Gastroesophageal sphincter (tissue), 3 donors: ENCODE results near the gene SMOC1.

Experiments used
- EP300 ChIP-seq: sonication (generic); formaldehyde crosslinking; IDR thresholded peaks from one replicate; pipeline ENCODE4 v1.6.1; 2017; ENCODE audit warnings: antibody characterized with exemption, mild to moderate bottlenecking
- POLR2A ChIP-seq, 2 donors: fragments of 450-650 bp; IDR thresholded peaks; one replicate each; pipeline ENCODE4 v1.6.1; 2017; ENCODE audit warnings: antibody characterized with exemption in 2 of 2, mild to moderate bottlenecking in 2 of 2, moderate library complexity in 1 of 2
- POLR2AphosphoS5 ChIP-seq: sonication (generic); formaldehyde crosslinking; IDR thresholded peaks from one replicate; pipeline ENCODE4 v1.6.1; 2017; ENCODE audit warnings: antibody characterized with exemption
- TF ChIP-seq, protein P1 (sequence below), 4 experiments: fragments of 200-600 bp in 2 of 4; fragments of 450-650 bp in 2 of 4; sonication (generic) in 1 of 4; IDR thresholded peaks; one replicate each; pipeline ENCODE4 v1.5.1; 2017 to 2019; ENCODE audit warnings: antibody characterized with exemption in 4 of 4, mild to moderate bottlenecking in 2 of 4, moderate library complexity in 2 of 4

DNA sequence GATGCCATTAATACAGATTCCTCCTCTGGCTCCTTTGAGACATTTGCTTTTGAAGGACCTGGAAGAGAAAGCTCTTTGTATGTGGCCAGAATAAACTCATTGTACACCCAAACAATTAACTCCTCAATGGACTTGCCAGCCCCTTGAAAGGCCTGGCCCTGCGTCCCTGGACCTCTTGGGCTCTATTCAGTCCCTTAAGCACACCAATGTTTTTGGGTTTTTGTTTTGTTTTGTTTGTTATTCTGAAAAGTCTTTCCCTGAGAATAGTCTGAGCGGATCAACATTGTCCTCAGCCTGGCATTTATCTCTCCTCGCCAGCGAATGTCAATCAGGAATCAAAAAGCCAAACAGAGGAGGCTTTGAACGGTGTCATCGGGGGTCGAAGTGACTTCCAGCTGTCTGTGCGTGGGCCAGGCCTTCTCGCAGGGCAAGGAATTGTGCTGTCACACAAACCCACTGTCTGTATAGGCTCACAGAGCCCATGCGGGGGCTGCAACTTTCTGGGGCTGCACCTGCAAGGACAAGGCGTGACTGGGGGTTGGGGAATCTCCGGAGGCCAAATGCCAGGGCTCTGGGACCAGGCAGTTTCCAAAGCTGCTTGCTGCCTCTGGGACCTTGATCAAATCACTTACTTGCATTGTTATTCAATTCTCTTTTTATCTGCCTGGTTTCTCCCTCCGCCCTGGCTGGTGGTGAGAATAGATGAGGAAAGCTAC is 108.3 kb downstream of the SMOC1 start:
- no peak for TF ChIP-seq POLR2AphosphoS5
- TF ChIP-seq, protein P1, sequence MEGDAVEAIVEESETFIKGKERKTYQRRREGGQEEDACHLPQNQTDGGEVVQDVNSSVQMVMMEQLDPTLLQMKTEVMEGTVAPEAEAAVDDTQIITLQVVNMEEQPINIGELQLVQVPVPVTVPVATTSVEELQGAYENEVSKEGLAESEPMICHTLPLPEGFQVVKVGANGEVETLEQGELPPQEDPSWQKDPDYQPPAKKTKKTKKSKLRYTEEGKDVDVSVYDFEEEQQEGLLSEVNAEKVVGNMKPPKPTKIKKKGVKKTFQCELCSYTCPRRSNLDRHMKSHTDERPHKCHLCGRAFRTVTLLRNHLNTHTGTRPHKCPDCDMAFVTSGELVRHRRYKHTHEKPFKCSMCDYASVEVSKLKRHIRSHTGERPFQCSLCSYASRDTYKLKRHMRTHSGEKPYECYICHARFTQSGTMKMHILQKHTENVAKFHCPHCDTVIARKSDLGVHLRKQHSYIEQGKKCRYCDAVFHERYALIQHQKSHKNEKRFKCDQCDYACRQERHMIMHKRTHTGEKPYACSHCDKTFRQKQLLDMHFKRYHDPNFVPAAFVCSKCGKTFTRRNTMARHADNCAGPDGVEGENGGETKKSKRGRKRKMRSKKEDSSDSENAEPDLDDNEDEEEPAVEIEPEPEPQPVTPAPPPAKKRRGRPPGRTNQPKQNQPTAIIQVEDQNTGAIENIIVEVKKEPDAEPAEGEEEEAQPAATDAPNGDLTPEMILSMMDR (IDR thresholded peaks at IDR 0.05) = no peak
- TF ChIP-seq EP300 = no peak
- TF ChIP-seq POLR2A (IDR thresholded peaks at IDR 0.05) = no peak
